ENCODE measurements around the gene TEX264. TPM values are rescaled to one million over a fixed set of nuclear protein-coding genes. Genes with fewer than 3 reads are reported as not detected.

Gene TEX264
- total and polyA plus RNA-seq, 7 donors, result 16.8 to 71.5 (median 29.6) TPM

DNA sequence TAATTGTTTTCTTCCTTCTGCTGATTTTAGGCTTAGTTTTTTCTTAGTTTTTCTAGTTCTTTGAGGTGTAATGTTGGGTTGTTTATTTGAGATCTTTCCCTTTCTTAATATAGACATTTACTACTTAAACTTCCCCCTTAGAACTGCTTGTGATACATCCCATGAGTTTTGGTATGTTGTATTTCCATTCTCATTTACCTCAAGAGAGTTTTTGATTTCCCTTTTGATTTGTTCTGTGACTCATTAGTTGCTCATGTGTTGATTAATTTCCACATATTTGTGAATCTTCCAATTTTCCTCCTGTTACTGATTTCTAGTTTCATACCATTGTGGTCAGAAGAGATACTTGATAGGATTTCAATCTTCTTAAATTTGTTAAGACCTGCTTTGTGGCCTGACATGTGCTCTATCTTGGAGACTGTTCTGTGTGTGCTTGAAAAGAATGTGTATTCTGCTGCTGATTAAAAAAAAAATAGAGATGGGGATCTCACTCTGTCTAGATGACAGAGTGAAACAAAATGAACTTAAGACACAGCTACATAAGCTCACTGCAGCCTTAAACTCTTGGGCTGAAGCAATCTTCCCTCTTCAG, 58.1 kb downstream of the TEX264 start:
- DNase-seq (no peak), ATAC-seq (no peak)
- Histone ChIP-seq H3K4me3 (no peak overlapping the region), H3K9me3 (no peaks in the 10 kb centered on the region), H3K4me1 (no peaks in the 10 kb centered on the region), H3K36me3 (ENCODE audit: insufficient read depth in 1 of 2, low read depth in 1 of 2) (no peaks in the 10 kb centered on the region), H3K27ac (no peak overlapping the region), H3K27me3 (ENCODE audit: insufficient read depth in 3 of 3, low read length in 2 of 3) (no peaks in the 10 kb centered on the region)
- intact Hi-C loops (cut with DNase I), result no loop called here
- TF ChIP-seq, protein P1, sequence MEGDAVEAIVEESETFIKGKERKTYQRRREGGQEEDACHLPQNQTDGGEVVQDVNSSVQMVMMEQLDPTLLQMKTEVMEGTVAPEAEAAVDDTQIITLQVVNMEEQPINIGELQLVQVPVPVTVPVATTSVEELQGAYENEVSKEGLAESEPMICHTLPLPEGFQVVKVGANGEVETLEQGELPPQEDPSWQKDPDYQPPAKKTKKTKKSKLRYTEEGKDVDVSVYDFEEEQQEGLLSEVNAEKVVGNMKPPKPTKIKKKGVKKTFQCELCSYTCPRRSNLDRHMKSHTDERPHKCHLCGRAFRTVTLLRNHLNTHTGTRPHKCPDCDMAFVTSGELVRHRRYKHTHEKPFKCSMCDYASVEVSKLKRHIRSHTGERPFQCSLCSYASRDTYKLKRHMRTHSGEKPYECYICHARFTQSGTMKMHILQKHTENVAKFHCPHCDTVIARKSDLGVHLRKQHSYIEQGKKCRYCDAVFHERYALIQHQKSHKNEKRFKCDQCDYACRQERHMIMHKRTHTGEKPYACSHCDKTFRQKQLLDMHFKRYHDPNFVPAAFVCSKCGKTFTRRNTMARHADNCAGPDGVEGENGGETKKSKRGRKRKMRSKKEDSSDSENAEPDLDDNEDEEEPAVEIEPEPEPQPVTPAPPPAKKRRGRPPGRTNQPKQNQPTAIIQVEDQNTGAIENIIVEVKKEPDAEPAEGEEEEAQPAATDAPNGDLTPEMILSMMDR (IDR thresholded peaks at IDR 0.05), result no peak

DNA sequence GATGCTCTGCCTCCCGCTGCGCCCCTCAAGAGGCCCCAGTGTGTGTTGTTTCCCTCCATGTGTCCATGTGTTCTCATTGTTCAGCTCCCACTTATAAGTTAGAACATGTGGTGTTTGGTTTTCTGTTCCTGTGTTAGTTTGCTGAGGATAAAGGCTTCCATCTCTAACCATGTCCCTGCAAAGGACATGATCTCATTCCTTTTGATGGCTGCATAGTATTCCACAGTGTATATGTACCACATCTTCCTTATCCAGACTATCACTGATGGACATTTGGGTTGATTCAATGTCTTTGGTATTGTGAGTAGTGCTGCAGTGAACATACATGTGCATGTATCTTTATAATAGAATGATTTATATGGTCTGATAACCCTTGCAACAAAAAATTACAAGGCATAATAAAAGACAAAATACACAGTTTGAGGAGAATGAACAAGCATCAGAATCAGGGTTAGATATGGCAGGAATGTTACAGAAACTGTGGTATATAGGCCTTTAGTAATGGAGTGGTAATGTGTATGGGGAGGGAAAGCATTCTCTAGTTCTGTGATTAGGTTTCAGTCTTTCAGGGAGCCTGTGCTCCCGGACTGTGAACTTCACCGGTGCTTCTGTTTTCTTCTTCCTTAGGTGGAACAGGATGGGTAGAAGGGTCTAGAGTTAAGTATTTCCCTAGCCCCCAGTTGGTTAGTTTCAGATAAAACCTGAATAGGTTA, 63.0 kb downstream of the TEX264 start:
- no peak for ATAC-seq
- intact Hi-C loops (cut with DNase I), result no loop called here
- Histone ChIP-seq H3K27me3 (ENCODE audit: insufficient read depth in 3 of 3, low read length in 2 of 3) (peaks cover 0 to 7% (median 5%) of the 10 kb centered on the region in 3 donors), H3K4me3 (no peak overlapping the region), H3K36me3 (ENCODE audit: insufficient read depth in 1 of 2, low read depth in 1 of 2) (no peaks in the 10 kb centered on the region), H3K9me3 (no peaks in the 10 kb centered on the region), H3K4me1 (no peaks in the 10 kb centered on the region), H3K27ac (no peak overlapping the region)
- DNase-seq, result no peak
- WGBS, 3 donors, result 84 to 85% (median 85%) methylated on average over 4 of the region's 4 CpGs
- TF ChIP-seq, protein P1 (IDR thresholded peaks at IDR 0.05), result no peak

DNA sequence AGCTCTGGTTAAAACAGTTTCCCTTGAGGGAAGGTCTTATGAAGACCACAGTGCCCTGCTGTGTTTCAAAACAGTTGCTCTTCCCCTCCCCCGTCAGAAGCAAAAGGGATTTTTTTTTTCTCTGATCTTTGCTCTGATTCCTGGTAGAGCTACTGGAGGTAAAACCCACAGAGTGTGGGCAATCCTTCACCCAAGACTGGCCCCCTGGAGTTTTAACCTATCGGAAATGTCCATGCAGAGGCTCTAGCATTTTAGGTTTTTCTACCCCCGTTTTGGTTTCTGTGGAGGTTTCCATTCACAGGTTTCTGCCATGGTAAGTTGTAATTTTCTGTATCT, 63.5 kb downstream of the TEX264 start:
- no peaks in the 10 kb centered on the region for H3K4me1 ChIP-seq
- WGBS, 3 donors, result 24 to 31% (median 27%) methylated on average over 3 of the region's 3 CpGs
- TF ChIP-seq, protein P1 (IDR thresholded peaks at IDR 0.05), result no peak

DNA sequence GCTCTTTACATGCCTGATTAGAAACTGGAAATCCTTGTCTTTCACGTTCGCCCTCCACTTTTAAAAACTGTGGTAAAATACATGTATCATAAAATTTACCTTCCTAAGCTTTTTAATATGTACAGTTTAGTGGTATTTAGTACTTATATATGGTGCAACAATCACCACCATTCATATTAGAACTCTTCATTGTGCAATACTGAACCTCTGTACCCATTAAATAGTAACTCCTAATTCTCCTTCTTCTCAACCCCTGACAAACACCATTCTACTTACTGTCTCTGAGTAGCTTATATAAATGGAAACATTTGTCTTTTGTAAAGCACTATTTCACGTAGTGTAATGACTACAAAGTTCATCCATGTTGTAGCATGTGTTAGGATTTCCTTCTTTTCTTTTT, 64.0 kb downstream of the TEX264 start:
- H3K9me3 ChIP-seq, result no peaks in the 10 kb centered on the region
- 51 to 62% (median 57%) methylated on average over 3 of the region's 3 CpGs for WGBS, 3 donors
- peaks cover 0 to 7% (median 5%) of the 10 kb centered on the region in 3 donors for H3K27me3 ChIP-seq (ENCODE audit: insufficient read depth in 3 of 3, low read length in 2 of 3)
- H3K36me3 ChIP-seq (ENCODE audit: insufficient read depth in 1 of 2, low read depth in 1 of 2), result no peaks in the 10 kb centered on the region
- H3K27ac ChIP-seq, result no peak overlapping the region
- intact Hi-C loops (cut with DNase I), result no loop called here
- no peak for ATAC-seq
- no peak for DNase-seq
- H3K4me1 ChIP-seq, result no peaks in the 10 kb centered on the region
- H3K4me3 ChIP-seq, result no peak overlapping the region
- TF ChIP-seq, protein P1 (IDR thresholded peaks at IDR 0.05), result no peak

More for the DNA sequence above, 63.5 kb downstream of the TEX264 start:
- Histone ChIP-seq H3K36me3 (ENCODE audit: insufficient read depth in 1 of 2, low read depth in 1 of 2) (no peaks in the 10 kb centered on the region), H3K27ac (no peak overlapping the region), H3K4me3 (no peak overlapping the region), H3K9me3 (no peaks in the 10 kb centered on the region), H3K27me3 (ENCODE audit: insufficient read depth in 3 of 3, low read length in 2 of 3) (peaks cover 0 to 7% (median 5%) of the 10 kb centered on the region in 3 donors)
- DNase-seq (no peak), ATAC-seq (no peak)
- intact Hi-C loops (cut with DNase I), result no loop called here
